ENCODE results near the gene NR6A1.

The NR6A1 gene

DNA sequence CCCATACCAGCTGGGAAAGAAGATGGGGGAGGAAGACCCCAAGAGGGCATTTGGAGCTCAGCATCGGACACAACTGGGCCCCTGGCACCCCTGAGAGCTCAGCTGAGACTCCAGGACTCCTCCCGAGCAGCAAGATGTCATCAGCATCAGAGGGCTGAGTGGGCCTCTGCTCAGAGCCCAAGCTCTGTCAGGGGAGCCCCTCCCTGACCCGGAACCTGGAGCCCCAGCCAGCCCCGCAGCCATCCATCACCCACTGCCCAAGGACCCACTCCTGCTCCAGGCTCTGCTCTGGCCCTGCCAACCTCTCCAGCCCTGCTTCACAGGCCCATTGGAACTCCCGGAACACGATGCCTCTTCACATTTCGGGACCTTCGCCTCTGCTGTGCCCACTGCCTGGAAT lies 273.7 kb downstream of the NR6A1 start:
- no peak overlapping the region for H3K4me3 ChIP-seq (ENCODE audit: low read length in 2 of 2)
- H2BK15ac ChIP-seq (ENCODE audit: low read length), result no peak overlapping the region
- H3K9ac ChIP-seq (ENCODE audit: low read depth, low read length, poor library complexity), result no peak overlapping the region
- H2AFZ ChIP-seq (ENCODE audit: low read length), result no peak overlapping the region
- peaks cover 2% of the 10 kb centered on the region for H3K79me1 ChIP-seq (ENCODE audit: low read depth, low read length)
- no peaks in the 10 kb centered on the region for H3K36me3 ChIP-seq (replicated peaks in 1 of 2; ENCODE audit: control insufficient read depth in 2 of 2, insufficient read depth in 2 of 2, low read length in 2 of 2)
- no peak overlapping the region for H3K23ac ChIP-seq (ENCODE audit: low read depth, low read length, poor library complexity)
- peaks cover 0 to 3% of the 10 kb centered on the region in 2 donors for H3K4me1 ChIP-seq (ENCODE audit: control insufficient read depth in 2 of 2, insufficient read depth in 1 of 2, low read depth in 1 of 2, low read length in 2 of 2)
- DNase-seq (ENCODE audit: low spot score), result no peak
- H3K27ac ChIP-seq (replicated peaks; ENCODE audit: low read length), result no peak overlapping the region
- no peak overlapping the region for H2BK120ac ChIP-seq (ENCODE audit: low read depth, low read length)
- no peak overlapping the region for H4K91ac ChIP-seq (ENCODE audit: low read depth, low read length, poor library complexity)
- no peak overlapping the region for H2BK12ac ChIP-seq (ENCODE audit: low read length)
- WGBS, 2 donors (ENCODE audit: extremely low coverage in 2 of 2, insufficient read length in 2 of 2, insufficient replicate concordance in 1 of 2), result no CpG with 5 or more reads among the region's 8 CpGs
- H3K14ac ChIP-seq (ENCODE audit: low read length), result no peak overlapping the region
- peak overlapping the region; percentile 40 for H2BK5ac ChIP-seq (ENCODE audit: low read length)
- peaks cover 4 to 100% (median 10%) of the 10 kb centered on the region in 3 experiments for H3K27me3 ChIP-seq (ENCODE audit: control insufficient read depth in 3 of 3, insufficient read depth in 3 of 3, low read depth in 1 of 3, low read length in 3 of 3)
- H3K4me2 ChIP-seq (ENCODE audit: insufficient read depth, low read length, poor library complexity, severe bottlenecking), result no peak overlapping the region
- no peak overlapping the region for H2AK5ac ChIP-seq (ENCODE audit: low read depth, low read length)
- no peak overlapping the region for H3K18ac ChIP-seq (ENCODE audit: low read length)
- H3K4ac ChIP-seq (ENCODE audit: low read length), result no peak overlapping the region
- no peak overlapping the region for H4K8ac ChIP-seq (ENCODE audit: low read depth, low read length)
- H3K9me3 ChIP-seq (replicated peaks in 1 of 2; ENCODE audit: control insufficient read depth in 2 of 2, insufficient read depth in 1 of 2, low read depth in 1 of 2, low read length in 2 of 2), result no peaks in the 10 kb centered on the region

DNA sequence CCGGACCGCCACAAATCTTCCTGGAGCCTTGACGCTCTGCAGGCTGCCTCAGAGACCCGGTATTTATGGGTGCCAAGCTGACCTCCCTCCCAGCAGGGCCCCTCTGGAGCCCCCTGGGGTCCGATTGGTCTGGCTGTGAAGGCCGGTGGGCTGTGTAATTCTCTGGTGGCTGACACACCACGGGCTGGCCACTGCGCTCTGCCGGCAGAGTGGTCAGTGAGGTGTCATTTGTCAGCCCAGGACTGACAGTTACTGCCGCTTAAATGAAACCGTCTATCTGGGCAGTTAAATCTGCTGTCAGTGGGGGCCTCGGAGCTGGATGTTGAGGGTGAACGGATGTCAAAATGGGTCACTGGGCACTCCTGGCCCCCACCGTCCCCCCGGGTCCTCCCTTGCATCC lies 274.6 kb downstream of the NR6A1 start:
- H3K79me1 ChIP-seq (ENCODE audit: low read depth, low read length), result peaks cover 5% of the 10 kb centered on the region
- no peaks in the 10 kb centered on the region for H3K36me3 ChIP-seq (replicated peaks in 1 of 2; ENCODE audit: control insufficient read depth in 2 of 2, insufficient read depth in 2 of 2, low read length in 2 of 2)
- no peak overlapping the region for H4K91ac ChIP-seq (ENCODE audit: low read depth, low read length, poor library complexity)
- no peak overlapping the region for H3K4ac ChIP-seq (ENCODE audit: low read length)
- no peak overlapping the region for H2AK5ac ChIP-seq (ENCODE audit: low read depth, low read length)
- H2BK120ac ChIP-seq (ENCODE audit: low read depth, low read length), result no peak overlapping the region
- H2BK15ac ChIP-seq (ENCODE audit: low read length), result peak overlapping the region; percentile 14
- H2BK12ac ChIP-seq (ENCODE audit: low read length), result no peak overlapping the region
- no peak overlapping the region for H3K23ac ChIP-seq (ENCODE audit: low read depth, low read length, poor library complexity)
- no peak overlapping the region for H2AFZ ChIP-seq (ENCODE audit: low read length)
- H3K18ac ChIP-seq (ENCODE audit: low read length), result peak overlapping the region; percentile 31
- H3K27me3 ChIP-seq (ENCODE audit: control insufficient read depth in 3 of 3, insufficient read depth in 3 of 3, low read depth in 1 of 3, low read length in 3 of 3), result peaks cover 0 to 97% (median under 1%) of the 10 kb centered on the region in 3 experiments
- H3K9ac ChIP-seq (ENCODE audit: low read depth, low read length, poor library complexity), result no peak overlapping the region
- H3K9me3 ChIP-seq (replicated peaks in 1 of 2; ENCODE audit: control insufficient read depth in 2 of 2, insufficient read depth in 1 of 2, low read depth in 1 of 2, low read length in 2 of 2), result peaks cover 0 to 2% of the 10 kb centered on the region in 2 donors
- no peak overlapping the region for H3K4me3 ChIP-seq (ENCODE audit: low read length in 2 of 2)
- H4K8ac ChIP-seq (ENCODE audit: low read depth, low read length), result no peak overlapping the region
- no peak overlapping the region for H3K27ac ChIP-seq (replicated peaks; ENCODE audit: low read length)
- no peak overlapping the region for H3K4me2 ChIP-seq (ENCODE audit: insufficient read depth, low read length, poor library complexity, severe bottlenecking)
- peaks cover 0 to 2% of the 10 kb centered on the region in 2 donors for H3K4me1 ChIP-seq (ENCODE audit: control insufficient read depth in 2 of 2, insufficient read depth in 1 of 2, low read depth in 1 of 2, low read length in 2 of 2)
- DNase-seq (ENCODE audit: low spot score), result no peak
- no CpG with 5 or more reads among the region's 15 CpGs for WGBS, 2 donors (ENCODE audit: extremely low coverage in 2 of 2, insufficient read length in 2 of 2, insufficient replicate concordance in 1 of 2)
- no peak overlapping the region for H3K14ac ChIP-seq (ENCODE audit: low read length)
- H2BK5ac ChIP-seq (ENCODE audit: low read length), result no peak overlapping the region

DNA sequence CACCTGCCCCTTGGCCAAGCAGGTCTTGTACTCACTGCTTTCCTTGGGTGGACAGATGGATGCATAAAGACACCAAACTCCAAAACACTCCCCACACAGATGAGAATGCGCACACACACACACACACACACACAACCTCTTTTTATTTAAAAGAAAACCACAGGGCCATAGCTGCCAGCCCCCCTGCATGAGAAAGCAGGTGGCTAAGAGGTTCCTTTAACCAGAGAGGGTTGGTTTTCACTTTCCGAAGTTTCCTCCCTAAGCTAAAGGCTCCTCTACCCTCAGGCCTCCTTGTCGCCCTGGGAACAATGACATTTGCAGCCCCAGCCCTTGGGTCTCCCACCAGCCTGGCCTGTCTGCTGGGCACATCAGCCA lies 275.0 kb downstream of the NR6A1 start:
- Histone ChIP-seq H3K79me1 (ENCODE audit: low read depth, low read length) (peaks cover 5% of the 10 kb centered on the region), H3K4me2 (ENCODE audit: insufficient read depth, low read length, poor library complexity, severe bottlenecking) (no peak overlapping the region), H3K27ac (replicated peaks; ENCODE audit: low read length) (no peak overlapping the region), H2AFZ (ENCODE audit: low read length) (no peak overlapping the region), H2BK120ac (ENCODE audit: low read depth, low read length) (no peak overlapping the region), H3K4ac (ENCODE audit: low read length) (no peak overlapping the region), H3K4me1 (ENCODE audit: control insufficient read depth in 2 of 2, insufficient read depth in 1 of 2, low read depth in 1 of 2, low read length in 2 of 2) (peaks cover 0 to 2% of the 10 kb centered on the region in 2 donors), H4K91ac (ENCODE audit: low read depth, low read length, poor library complexity) (no peak overlapping the region), H3K23ac (ENCODE audit: low read depth, low read length, poor library complexity) (no peak overlapping the region), H2BK12ac (ENCODE audit: low read length) (no peak overlapping the region), H3K9me3 (replicated peaks in 1 of 2; ENCODE audit: control insufficient read depth in 2 of 2, insufficient read depth in 1 of 2, low read depth in 1 of 2, low read length in 2 of 2) (peaks cover 0 to 2% of the 10 kb centered on the region in 2 donors), H3K14ac (ENCODE audit: low read length) (no peak overlapping the region), H2BK15ac (ENCODE audit: low read length) (peak overlapping the region; percentile 14), H4K8ac (ENCODE audit: low read depth, low read length) (no peak overlapping the region), H3K9ac (ENCODE audit: low read depth, low read length, poor library complexity) (no peak overlapping the region), H3K36me3 (replicated peaks in 1 of 2; ENCODE audit: control insufficient read depth in 2 of 2, insufficient read depth in 2 of 2, low read length in 2 of 2) (no peaks in the 10 kb centered on the region), H3K18ac (ENCODE audit: low read length) (no peak overlapping the region), H2AK5ac (ENCODE audit: low read depth, low read length) (peak overlapping the region; percentile 97), H2BK5ac (ENCODE audit: low read length) (peak overlapping the region; percentile 60), H3K4me3 (ENCODE audit: low read length in 2 of 2) (no peak overlapping the region), H3K27me3 (ENCODE audit: control insufficient read depth in 3 of 3, insufficient read depth in 3 of 3, low read depth in 1 of 3, low read length in 3 of 3) (peaks cover 0 to 97% (median 0%) of the 10 kb centered on the region in 3 experiments)
- no CpG with 5 or more reads among the region's 3 CpGs for WGBS, 2 donors (ENCODE audit: extremely low coverage in 2 of 2, insufficient read length in 2 of 2, insufficient replicate concordance in 1 of 2)
- no peak for DNase-seq (ENCODE audit: low spot score)

DNA sequence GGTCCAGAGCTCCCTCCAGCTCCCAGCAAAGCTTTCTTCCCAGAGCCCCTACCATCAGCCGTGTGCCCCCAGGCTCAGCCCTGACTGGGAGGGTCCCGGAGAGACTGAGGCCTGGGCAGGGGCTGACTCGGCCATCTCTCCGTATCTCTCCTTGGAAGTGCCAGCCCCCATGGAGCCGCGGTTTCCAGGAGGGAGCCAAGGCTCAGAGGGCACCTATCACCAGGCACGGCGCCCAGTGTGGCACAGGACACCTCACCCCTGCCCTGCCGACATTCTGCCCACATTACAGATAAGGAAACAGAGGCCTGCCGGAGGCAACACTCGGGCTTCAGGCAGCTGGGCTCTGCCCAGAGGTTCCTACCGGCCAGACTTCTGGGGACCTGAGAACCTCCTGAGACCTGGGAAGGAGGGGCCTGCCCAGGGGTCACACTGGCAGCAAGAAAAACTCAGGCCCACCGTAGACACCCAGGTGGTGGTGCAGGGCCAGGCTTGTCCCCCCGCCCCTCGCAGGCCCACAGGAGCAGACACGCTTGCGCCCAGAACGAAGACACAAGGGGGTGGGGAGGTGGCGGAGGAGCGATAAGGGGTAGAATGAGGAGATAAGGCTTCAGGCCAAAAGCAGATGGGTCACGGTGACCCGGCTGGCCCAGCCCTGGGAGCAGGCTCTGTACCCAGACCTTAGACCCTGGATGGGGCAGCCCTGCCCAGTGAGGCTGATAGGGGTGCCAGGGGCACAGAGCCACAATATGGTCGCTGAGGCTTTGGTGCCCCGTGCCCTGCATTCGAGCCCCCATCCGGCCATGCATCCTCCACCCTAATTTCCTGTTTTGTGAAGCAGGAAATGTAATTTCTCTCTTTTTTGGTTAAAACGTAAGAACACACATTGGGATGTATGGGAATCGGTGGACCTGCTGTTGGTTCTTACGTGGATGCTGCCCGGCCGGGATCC lies 275.7 kb downstream of the NR6A1 start:
- Histone ChIP-seq H3K27ac (replicated peaks; ENCODE audit: low read length) (no peak overlapping the region), H3K27me3 (ENCODE audit: control insufficient read depth in 3 of 3, insufficient read depth in 3 of 3, low read depth in 1 of 3, low read length in 3 of 3) (peaks cover 0 to 95% (median 0%) of the 10 kb centered on the region in 3 experiments), H2AK5ac (ENCODE audit: low read depth, low read length) (peak overlapping the region; percentile 97), H2BK12ac (ENCODE audit: low read length) (no peak overlapping the region), H3K23ac (ENCODE audit: low read depth, low read length, poor library complexity) (peak overlapping the region; percentile 59), H4K8ac (ENCODE audit: low read depth, low read length) (peak overlapping the region; percentile 19), H3K18ac (ENCODE audit: low read length) (peak overlapping the region; percentile 84), H3K9me3 (replicated peaks in 1 of 2; ENCODE audit: control insufficient read depth in 2 of 2, insufficient read depth in 1 of 2, low read depth in 1 of 2, low read length in 2 of 2) (peaks cover 0 to 2% of the 10 kb centered on the region in 2 donors), H4K91ac (ENCODE audit: low read depth, low read length, poor library complexity) (no peak overlapping the region), H2AFZ (ENCODE audit: low read length) (no peak overlapping the region), H2BK5ac (ENCODE audit: low read length) (peak overlapping the region; percentile 91), H3K36me3 (replicated peaks in 1 of 2; ENCODE audit: control insufficient read depth in 2 of 2, insufficient read depth in 2 of 2, low read length in 2 of 2) (no peaks in the 10 kb centered on the region), H3K4ac (ENCODE audit: low read length) (no peak overlapping the region), H3K4me1 (ENCODE audit: control insufficient read depth in 2 of 2, insufficient read depth in 1 of 2, low read depth in 1 of 2, low read length in 2 of 2) (peaks cover 0 to 2% of the 10 kb centered on the region in 2 donors), H3K4me3 (ENCODE audit: low read length in 2 of 2) (no peak overlapping the region), H3K9ac (ENCODE audit: low read depth, low read length, poor library complexity) (peak overlapping the region; percentile 56), H3K14ac (ENCODE audit: low read length) (peak overlapping the region; percentile 75), H2BK120ac (ENCODE audit: low read depth, low read length) (peak overlapping the region; percentile 42), H3K79me1 (ENCODE audit: low read depth, low read length) (peaks cover 5% of the 10 kb centered on the region), H2BK15ac (ENCODE audit: low read length) (peak overlapping the region; percentile 90), H3K4me2 (ENCODE audit: insufficient read depth, low read length, poor library complexity, severe bottlenecking) (no peak overlapping the region)
- DNase-seq (ENCODE audit: low spot score), result no peak
- WGBS, 2 donors (ENCODE audit: extremely low coverage in 2 of 2, insufficient read length in 2 of 2, insufficient replicate concordance in 1 of 2), result no CpG with 5 or more reads among the region's 31 CpGs

Measured in neuronal stem cell (in vitro differentiated cells).